ENCODE results near the gene LYPD6B.
"Not testable (repeated sequence)": the region's sequence is repeated elsewhere in the genome, so short reads cannot be mapped to it uniquely, and the experiment has no call there.

Gene LYPD6B

DNA sequence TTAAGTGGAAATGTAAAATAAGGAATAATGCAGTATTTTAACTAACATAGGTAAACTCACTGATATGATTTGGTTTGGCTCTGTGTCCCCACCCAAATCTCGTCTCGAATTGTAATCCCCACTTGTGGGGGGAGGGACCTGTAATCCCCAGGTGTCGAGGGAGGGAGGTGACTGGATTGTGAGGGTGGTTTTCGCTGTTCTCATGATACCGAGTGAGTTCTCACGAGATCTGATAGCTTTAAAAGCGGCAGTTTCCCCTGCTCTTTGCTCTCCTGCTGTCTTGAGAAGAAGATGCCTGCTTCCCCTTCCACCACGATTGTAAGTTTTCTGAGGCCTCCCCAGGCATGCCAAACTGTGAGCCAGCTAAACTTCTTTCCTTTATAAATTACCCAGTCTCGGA, 182.5 kb downstream of the LYPD6B start:
- no peak for DNase-seq

DNA sequence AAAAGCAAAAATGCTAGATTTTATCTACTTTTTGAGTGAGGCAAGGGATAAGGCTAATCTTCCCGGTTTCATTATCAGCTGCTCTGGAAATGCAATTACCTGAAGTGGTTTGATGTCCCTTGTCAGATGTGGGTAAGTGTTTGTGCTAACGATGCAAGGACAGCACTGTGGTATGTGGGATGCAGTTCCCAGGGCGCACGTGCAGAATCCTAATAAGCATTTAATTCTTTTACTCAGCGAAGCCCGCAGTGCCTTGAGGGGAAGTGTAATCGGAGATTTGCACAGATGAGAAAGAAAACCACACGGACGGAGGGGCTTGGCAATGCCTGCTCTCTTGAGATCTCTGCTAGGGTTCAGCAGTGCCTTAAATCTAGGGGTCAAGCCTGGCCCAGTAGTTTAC, 183.4 kb downstream of the LYPD6B start:
- DNase-seq, result peak; percentile 13

DNA sequence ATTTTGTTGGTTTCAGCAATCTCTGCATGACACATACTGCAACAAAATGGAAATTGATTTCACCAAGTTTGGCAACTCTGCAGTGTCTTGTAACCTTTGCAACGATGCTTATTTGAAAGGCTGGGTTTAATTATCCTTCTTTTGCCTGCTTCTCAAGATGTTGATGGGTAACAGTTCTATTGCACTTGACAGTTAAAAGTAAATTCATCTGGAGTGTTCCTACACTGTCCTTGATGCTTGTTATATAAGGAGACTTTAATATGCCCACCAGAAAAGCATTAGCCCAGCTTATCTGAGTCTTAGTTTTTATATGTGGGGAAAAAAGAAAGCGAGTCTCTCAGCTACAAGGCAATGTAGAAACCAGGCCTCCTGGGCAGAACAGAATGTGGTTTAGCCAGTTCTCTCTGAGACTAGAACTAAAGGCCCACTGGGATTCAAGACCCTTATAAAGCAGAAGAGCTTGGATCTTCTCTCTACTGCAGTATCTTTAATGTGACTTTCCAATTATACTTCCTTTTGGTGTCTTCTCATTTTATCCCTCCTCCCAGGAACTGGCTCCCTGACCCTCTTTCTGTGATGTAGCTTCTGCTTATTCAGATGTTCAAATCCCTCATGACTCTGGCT, 185.1 kb downstream of the LYPD6B start:
- no peak for DNase-seq

GRCh38 chr2:149224543-149224942, 186.0 kb downstream of the LYPD6B start:
- no peak for DNase-seq

DNA sequence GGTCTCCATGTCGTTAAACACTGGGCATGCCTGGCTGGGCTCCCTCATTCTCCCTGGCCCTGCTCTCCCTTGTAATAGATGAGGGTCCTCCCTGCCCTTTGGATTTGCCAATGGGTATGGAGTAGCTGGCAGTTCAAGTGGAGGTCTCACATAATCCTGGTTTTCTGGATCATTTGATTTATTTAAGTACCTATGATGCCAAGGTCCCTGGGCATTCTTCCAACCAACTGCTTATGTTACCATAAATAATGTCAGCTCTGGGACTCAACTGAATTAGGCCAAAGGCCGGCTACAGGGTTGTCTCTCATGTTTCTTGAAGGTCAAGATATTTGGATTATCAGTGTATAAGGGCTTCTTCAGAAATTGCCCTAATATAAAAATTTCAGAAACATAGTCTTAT, 186.9 kb downstream of the LYPD6B start:
- DNase-seq, result no peak

GRCh38 chr2:149226790-149227189, 188.3 kb downstream of the LYPD6B start:
- DNase-seq, result no peak

GRCh38 chr2:149235816-149236375, 197.4 kb downstream of the LYPD6B start:
- DNase-seq, result no peak

DNA sequence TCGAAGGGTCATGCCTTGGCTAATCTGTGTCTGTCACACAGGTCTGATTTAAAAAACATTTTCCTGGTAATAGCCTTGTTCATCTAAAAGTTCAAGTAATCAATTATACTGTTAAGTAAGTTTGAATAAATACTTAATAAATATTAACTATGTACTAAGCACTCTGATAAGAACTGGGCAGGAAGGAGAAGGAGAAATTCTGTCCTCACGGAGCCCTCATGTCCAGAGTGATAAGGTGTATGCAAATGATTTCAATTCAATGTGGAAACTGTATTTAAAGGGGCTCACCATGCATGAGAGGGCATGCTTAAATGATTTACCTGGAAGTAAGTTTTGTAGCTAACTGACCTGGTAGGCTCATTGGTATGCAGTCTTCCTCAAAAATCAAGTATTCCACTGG, 197.9 kb downstream of the LYPD6B start:
- no peak for DNase-seq

DNA sequence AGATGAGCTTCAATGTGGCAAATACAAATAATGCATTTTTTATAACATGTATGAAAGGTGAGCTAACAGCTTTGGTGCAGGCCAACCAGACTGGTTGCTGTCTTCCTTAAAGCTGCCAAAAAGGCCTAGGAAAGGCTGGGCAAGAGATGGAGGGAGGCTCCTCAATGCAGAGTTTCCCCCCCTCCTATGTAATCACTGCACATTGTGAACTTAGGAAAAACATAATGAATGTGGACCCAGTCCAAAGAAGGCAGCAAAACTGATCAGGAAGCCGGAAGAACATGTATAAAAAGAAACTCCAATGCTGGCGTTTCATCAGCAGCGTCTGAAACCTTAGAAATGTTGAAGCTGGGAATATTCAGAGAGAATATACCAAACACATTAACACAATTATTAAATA, 207.7 kb downstream of the LYPD6B start:
- no peak for DNase-seq

DNA sequence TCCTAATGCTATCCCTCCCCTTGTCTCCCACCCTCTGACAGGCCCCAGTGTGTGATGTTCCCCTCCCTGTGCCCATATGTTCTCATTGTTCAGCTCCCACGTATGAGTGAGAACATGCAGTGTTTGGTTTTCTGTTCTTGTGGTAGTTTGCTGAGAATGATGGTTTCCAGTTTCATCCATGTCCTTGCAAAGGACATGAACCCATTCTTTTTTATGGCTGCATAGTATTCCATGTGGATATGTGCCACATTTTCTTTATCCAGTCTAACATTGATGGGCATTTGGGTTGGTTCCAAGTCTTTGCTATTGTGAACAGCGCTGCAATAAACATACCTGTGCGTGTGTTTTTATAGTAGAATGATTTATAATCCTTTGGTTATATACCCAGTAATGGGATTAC, 212.9 kb downstream of the LYPD6B start:
- DNase-seq, result not testable (repeated sequence)

- not testable (repeated sequence) for DNase-seq
These were observed 218.4 kb downstream of the LYPD6B start for GRCh38 chr2:149256877-149257276.

DNA sequence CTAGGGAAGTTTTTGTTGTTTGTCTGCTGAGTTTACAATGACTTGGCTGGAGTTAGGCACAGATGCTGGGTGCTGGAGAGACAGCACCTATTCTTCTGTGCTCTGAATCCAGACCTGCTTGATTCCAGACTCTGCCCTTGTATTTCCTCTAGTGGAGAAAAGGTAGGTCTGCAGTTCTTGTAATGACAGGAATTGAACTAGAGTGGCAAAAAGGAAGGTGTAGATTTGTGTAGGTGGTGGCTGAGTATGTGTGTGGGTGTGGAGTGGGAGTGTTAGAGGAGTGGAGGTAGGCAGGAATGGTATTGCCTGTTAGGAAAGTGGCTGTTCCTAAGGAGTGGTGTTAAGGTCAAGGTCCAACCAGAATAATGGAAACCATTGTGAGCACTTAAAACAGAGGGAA, 220.0 kb downstream of the LYPD6B start:
- DNase-seq, result no peak

- DNase-seq, result no peak
These were observed 220.6 kb downstream of the LYPD6B start for GRCh38 chr2:149259136-149259535.

GRCh38 chr2:149261692-149262091, 223.2 kb downstream of the LYPD6B start:
- no peak for DNase-seq
